ENCODE measurements around the gene IFITM2. TPM values are rescaled to one million over a fixed set of nuclear protein-coding genes. Genes with fewer than 3 reads are reported as not detected.
"Not testable (repeated sequence)": the region's sequence is repeated elsewhere in the genome, so short reads cannot be mapped to it uniquely, and the experiment has no call there.

The IFITM2 gene
- total RNA-seq: 100 to 1,000 TPM in 1 of 2 donors, 10 to 100 TPM in 1; 74.1 to 115 TPM

DNA sequence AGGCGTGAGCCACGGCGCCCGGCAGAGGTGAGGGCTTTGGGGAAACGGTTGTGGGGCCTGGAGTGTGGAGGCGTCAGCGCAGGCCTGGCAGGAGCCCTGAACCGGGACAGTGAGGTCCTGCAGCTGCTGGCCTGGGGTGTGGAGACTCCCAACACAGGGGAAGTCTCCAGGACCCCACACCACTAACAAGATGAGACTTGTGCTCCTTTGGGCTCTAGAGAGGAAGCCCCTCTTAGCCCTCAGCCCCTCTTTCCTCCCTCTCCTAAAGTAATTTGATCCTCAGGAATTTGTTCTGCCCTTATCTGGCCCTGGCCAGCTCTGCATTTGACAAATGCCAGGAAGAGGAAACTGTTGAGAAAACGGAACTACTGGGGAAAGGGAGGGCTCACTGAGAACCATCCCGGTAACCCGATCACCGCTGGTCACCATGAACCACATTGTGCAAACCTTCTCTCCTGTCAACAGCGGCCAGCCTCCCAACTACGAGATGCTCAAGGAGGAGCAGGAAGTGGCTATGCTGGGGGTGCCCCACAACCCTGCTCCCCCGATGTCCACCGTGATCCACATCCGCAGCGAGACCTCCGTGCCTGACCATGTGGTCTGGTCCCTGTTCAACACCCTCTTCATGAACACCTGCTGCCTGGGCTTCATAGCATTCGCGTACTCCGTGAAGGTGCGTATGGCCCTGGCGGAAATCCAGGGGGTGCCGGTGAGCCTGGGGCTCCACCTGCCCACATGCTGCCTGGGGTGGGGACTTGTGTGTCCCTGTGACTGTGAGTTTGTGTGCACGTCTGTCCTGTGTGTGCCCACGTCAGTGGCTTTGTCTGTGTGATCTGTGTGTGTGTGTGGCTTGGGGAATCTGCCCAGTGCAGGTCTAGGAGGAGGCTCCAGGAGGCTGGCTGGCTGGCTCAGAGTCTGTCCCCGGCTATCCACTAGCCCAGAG, at the start of gene IFITM2:
TSS of gene IFITM2 (plus strand) at position 51 of the 943 bp plus-strand sequence. CDS start at position 428, 377 bp downstream.
- intact Hi-C loops (cut with DNase I): loop anchor here (5.0 kb wide), 1 partner anchor 49 kb away; no protein-coding TSS in a partner anchor
- H3K9ac ChIP-seq (ENCODE audit: low read depth in 2 of 2, low read length in 2 of 2): peak within 1 kb of the TSS; percentile 24 to 74
- H3K4me1 ChIP-seq: not testable (repeated sequence)

DNA sequence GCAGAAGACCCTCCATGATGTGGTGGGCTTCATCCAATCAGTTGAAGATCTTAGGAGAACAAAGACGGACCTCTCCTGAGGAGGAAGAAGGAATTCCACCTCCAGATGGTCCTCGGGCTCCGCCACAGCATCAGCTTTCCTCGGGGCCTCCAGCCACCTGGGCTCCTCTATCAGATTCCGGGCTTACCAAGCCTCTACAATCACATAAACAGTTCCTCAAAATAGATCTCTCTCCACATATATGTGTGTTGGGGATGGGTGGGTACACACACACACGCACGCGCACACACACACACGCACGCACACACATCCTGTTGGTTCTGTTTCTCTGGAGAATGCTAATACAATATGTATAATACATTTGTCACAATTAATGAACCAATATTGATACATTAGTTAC, 48.2 kb upstream of the IFITM2 start:
- Histone ChIP-seq H3K9ac (ENCODE audit: low read depth in 2 of 2, low read length in 2 of 2) (no peak overlapping the region), H3K4me3 (no peak overlapping the region), H3K27me3 (no peaks in the 10 kb centered on the region), H3K27ac (no peak overlapping the region), H3K4me1 (no peaks in the 10 kb centered on the region), H3K36me3 (no peaks in the 10 kb centered on the region), H3K9me3 (no peaks in the 10 kb centered on the region)
- DNase-seq: no peak
- intact Hi-C loops (cut with DNase I): no loop called here
- TF ChIP-seq, protein P1, sequence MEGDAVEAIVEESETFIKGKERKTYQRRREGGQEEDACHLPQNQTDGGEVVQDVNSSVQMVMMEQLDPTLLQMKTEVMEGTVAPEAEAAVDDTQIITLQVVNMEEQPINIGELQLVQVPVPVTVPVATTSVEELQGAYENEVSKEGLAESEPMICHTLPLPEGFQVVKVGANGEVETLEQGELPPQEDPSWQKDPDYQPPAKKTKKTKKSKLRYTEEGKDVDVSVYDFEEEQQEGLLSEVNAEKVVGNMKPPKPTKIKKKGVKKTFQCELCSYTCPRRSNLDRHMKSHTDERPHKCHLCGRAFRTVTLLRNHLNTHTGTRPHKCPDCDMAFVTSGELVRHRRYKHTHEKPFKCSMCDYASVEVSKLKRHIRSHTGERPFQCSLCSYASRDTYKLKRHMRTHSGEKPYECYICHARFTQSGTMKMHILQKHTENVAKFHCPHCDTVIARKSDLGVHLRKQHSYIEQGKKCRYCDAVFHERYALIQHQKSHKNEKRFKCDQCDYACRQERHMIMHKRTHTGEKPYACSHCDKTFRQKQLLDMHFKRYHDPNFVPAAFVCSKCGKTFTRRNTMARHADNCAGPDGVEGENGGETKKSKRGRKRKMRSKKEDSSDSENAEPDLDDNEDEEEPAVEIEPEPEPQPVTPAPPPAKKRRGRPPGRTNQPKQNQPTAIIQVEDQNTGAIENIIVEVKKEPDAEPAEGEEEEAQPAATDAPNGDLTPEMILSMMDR (IDR thresholded peaks at IDR 0.05): no peak

More for the DNA sequence above, at the start of gene IFITM2:
- not testable (repeated sequence) for H3K27me3 ChIP-seq, H3K36me3 ChIP-seq, H3K9me3 ChIP-seq
- Histone ChIP-seq H3K4me3 (peak within 1 kb of the TSS; percentile 33), H3K27ac (peak within 1 kb of the TSS; percentile 78)
- peak; percentile 59 for DNase-seq

DNA sequence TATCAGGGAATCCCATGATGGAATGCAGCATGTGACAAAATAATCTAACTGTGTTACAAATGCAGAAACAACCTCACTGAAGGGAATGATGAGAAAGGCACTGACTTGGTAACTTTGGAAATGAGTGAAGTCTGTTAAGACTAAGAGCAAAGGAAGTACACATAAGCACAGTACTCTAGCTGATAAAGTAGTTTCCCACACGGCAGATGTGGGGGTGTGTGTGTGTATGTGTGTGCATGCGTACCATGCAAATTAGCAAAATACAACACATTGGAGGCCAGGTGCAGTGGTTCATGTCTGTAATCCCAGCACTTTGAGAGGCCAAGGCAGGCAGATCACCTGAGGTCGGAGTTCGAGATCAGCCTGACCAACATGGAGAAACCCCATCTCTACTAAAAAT, 46.0 kb upstream of the IFITM2 start:
- Histone ChIP-seq H3K9me3 (no peaks in the 10 kb centered on the region), H3K27me3 (no peaks in the 10 kb centered on the region), H3K36me3 (no peaks in the 10 kb centered on the region), H3K4me1 (no peaks in the 10 kb centered on the region), H3K4me3 (no peak overlapping the region), H3K9ac (ENCODE audit: low read depth in 2 of 2, low read length in 2 of 2) (no peak overlapping the region), H3K27ac (no peak overlapping the region)
- TF ChIP-seq, protein P1 (IDR thresholded peaks at IDR 0.05): no peak
- no peak for DNase-seq
- intact Hi-C loops (cut with DNase I): no loop called here

DNA sequence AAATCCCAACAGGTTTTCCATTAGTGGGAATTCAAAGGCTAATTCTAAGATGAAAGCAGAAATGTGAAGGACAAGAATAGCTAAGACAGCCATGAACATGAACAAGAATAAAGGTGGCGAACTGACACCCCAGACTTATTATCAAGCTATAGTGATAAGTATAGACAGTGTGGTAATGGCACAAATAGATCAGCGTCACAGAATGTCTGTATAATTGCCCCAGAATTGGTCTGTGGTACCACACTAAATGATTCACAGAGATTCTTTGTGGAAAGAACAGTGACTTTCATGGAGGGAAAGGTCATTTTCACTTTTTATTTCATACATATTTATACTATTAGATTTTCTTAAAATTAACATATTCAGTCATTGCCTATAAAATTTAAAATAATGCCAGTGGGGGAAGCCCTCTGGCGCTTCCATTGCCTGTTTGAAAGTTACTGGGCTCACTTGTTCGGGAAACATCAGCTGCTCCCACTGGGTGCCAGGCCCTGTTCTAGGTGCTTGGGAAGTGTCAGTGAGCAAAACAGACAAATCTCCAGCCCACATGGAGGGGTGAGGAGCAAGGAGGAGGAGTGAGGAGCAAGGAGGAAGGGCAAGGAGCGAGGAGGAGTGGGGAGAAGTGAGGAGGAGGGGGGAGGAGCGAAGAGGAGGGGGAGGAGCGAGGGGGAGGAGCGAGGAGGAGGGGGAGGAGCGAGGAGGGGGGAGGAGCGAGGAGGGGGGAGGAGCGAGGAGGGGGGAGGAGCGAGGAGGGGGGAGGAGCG, 40.8 kb upstream of the IFITM2 start:
- H3K9me3 ChIP-seq: no peaks in the 10 kb centered on the region

DNA sequence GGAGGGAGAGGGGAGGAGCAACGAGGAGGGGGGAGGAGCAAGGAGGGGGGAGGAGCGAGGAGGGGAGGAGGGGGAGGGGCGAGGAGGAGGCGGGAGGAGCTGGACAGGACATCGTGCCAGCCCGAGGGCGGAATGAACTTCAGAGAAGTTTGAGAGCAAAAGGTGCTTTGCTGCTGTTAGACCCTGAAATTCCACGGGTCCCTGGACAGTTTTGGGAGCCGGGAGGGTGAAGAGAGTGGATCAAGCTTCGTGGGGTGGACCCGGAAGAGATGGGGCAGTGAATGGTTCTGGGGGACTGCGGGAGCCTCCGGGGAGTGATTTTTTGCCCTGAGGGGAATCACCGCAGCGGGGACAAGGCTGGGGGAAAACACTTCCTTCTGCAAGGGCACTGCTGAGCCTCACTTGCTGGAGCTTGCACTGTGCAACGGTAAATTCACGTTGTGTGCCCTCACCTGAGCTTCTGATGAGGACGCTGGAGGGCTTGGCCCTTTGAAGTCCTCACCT, 40.1 kb upstream of the IFITM2 start:
- Histone ChIP-seq H3K36me3 (no peaks in the 10 kb centered on the region), H3K4me3 (peak overlapping the region; percentile 15), H3K9ac (ENCODE audit: low read depth in 2 of 2, low read length in 2 of 2) (peak overlapping the region; percentile 64 to 81), H3K9me3 (no peaks in the 10 kb centered on the region), H3K4me1 (no peaks in the 10 kb centered on the region), H3K27ac (peak overlapping the region; percentile 76), H3K27me3 (no peaks in the 10 kb centered on the region)
- intact Hi-C loops (cut with DNase I): no loop called here
- TF ChIP-seq, protein P1 (IDR thresholded peaks at IDR 0.05): no peak
- peak; percentile 56 for DNase-seq

More for the DNA sequence above, 40.8 kb upstream of the IFITM2 start:
- Histone ChIP-seq H3K36me3 (no peaks in the 10 kb centered on the region), H3K27me3 (no peaks in the 10 kb centered on the region), H3K4me1 (no peaks in the 10 kb centered on the region), H3K4me3 (no peak overlapping the region), H3K27ac (no peak overlapping the region), H3K9ac (ENCODE audit: low read depth in 2 of 2, low read length in 2 of 2) (no peak overlapping the region)
- DNase-seq: no peak
- TF ChIP-seq, protein P1 (IDR thresholded peaks at IDR 0.05): no peak
- intact Hi-C loops (cut with DNase I): no loop called here

DNA sequence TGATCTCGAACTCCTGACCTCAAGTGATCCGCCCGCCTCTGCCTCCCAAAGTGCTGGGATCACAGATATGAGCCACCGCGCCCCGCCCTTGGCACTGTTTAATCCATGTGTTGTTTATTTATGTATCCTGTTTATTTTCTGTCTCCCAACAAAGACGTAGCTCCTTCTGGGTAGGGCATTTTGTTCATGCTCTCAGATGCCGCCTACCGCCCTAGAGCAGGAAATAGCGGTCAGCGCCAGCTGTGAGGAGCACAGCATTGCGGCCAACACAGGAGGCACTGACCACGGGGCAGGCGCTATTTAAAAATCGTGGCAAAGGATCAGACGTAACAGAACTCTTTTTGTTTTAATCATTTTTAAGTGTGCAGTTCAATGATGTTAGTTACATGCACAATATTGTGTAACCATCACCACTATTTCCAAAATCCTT, 38.9 kb upstream of the IFITM2 start:
- H3K27me3 ChIP-seq; H3K9ac ChIP-seq (ENCODE audit: low read depth in 2 of 2, low read length in 2 of 2); H3K36me3 ChIP-seq; H3K4me3 ChIP-seq; H3K4me1 ChIP-seq; H3K9me3 ChIP-seq; intact Hi-C loops (cut with DNase I): not testable (repeated sequence)
- peak overlapping the region; percentile 76 for H3K27ac ChIP-seq
- DNase-seq: peak; percentile 48
